GM12873 (cell line): Measurements from ENCODE around the gene ANGPTL7.

Experiments
- TF ChIP-seq, protein P1 (sequence below): IDR thresholded peaks from 2 replicates; pipeline ENCODE4 v1.5.1; 2012; ENCODE audit warnings: low read depth, mild to moderate bottlenecking, moderate library complexity, low read length, control low read depth; ENCODE audit not compliant: insufficient read depth; ENCODE audit errors: missing control alignments

Gene ANGPTL7

DNA sequence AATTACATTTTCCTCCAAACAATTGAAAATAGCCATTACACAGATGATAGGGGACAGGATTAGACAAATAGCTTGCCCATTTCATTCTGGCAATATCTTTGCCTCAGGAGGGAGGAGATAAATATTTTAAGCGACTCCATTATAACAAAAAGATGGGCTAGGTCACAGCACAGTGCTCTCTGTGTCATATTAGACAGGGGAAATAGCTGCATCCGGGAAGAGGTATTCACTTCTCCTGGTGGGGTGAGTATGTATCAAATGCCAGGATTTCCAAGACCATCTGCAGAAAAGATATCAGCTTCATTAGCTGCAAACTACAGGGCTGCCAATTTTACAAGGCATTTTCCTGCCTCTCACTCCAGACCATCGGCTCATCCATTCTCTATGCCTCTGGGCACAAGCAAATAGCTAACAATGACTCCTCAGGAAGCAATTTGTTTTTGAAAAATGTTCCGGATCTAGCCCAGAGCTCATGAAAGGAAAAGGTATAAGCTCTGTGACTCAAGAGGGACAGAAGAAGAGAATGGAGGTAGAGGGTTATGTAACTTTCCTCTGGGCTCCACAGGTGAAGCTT lies 41.9 kb upstream of the ANGPTL7 start:
- TF ChIP-seq, protein P1, sequence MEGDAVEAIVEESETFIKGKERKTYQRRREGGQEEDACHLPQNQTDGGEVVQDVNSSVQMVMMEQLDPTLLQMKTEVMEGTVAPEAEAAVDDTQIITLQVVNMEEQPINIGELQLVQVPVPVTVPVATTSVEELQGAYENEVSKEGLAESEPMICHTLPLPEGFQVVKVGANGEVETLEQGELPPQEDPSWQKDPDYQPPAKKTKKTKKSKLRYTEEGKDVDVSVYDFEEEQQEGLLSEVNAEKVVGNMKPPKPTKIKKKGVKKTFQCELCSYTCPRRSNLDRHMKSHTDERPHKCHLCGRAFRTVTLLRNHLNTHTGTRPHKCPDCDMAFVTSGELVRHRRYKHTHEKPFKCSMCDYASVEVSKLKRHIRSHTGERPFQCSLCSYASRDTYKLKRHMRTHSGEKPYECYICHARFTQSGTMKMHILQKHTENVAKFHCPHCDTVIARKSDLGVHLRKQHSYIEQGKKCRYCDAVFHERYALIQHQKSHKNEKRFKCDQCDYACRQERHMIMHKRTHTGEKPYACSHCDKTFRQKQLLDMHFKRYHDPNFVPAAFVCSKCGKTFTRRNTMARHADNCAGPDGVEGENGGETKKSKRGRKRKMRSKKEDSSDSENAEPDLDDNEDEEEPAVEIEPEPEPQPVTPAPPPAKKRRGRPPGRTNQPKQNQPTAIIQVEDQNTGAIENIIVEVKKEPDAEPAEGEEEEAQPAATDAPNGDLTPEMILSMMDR = no peak

DNA sequence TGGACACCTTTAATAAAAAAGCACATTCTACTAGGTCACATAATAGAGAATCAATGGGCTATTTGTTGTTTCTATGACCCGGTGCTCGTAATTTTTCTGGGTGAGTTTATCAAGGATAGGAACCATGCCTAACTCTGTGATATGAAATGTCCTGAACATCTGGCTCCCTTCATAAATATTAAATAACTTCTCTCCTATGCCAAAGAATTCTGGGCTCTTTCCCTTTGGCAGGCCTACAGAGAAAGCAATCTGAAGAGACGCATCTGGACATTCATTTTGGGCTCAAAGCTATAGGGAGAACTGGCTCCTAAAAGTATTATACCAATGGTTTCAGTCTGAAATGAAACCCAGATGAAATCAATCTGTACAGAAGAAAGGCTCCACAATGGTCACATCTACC lies 38.8 kb upstream of the ANGPTL7 start:
- TF ChIP-seq, protein P1 = no peak

DNA sequence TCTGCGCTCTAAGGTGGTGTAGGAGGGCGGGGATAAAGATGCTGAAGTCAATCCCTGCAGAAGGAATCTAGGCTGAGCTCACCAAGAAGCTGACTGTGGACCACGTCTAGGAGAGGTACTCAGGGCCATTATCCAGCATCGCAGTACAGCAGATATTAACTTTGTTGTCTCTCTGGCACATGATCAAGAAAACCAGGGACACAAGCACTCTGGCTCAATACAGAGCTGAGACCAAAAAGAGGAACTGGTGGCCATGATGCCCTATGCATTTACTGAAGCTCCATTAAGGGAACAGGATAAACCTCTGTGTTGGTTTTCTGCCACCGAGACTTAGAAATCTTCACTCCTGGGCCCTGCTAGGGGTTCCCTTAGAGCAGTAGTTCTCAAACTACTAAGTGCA lies 38.0 kb upstream of the ANGPTL7 start:
- TF ChIP-seq, protein P1 = no peak

DNA sequence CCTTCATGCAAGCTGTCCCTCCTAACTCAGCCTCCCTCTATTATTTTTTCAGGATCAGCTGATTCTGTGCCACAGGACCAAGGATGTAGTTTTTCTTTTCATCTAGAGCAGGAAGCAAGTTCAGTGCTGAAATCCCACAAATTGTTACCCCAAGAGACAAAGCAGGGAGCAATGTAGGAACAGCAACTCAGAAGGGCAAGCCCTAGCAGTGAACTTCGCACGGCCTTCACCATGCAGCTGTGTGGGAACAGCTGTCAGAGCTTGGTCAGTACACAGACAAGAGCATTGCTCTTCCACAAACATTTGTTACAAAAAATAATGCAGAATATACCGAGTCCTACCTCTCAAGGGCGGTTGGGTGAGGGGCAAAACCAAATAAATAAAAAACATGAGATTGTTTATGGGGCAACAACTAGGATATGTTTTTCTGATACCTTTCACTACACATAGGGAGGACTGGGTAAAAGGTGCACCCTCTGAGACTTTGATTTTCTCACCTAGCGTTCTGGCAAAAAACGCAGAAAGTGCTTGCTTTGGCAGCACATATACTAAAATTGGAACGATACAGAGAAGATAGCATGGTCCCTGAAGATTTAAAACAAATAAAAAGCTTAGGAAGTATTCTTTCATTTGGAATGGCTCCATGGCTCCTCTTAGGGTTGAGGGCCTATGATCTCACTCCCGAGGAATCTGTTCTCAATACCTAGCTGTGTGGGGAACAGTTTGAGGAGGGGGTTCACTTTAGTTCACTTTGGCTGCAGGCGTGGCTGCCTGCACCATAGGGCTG lies 37.1 kb upstream of the ANGPTL7 start:
- TF ChIP-seq, protein P1 = no peak

DNA sequence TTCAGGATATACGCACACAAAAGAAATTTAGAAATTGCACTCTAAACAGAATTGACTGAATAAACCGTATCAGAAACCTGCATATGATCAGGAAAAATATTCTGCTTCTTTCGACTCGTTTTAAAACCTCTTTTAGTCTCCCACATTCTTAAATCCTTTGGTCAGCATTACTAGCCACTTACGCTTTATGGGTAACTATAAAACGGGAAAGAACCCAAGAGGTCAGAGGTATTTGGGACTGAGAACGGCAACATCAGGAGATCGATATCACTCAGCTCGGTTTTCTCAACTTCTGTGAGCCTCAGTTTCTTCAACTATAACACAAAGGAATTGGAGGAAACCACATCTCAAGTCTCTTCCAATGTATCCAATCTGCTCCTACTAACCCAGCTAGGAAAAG lies 36.4 kb upstream of the ANGPTL7 start:
- TF ChIP-seq, protein P1 = no peak

DNA sequence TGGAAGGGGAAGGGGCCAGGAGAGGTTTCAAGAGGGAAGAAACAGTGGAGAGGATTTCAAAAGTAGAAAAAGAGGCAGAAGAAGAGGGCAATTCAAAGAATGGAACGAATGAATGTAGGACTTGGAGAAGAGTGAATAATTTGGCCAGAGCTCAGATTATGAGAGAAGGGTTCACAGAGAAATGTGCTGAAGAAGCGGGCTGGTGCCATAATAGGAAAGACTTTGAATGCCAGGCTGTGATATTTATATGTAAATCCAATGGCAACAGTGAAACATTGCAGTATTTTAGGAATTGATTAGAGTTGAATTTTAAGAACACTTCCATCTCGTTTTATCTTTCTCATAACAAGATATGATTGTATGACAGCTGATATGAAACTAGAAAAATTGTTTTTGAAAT lies 36.0 kb upstream of the ANGPTL7 start:
- TF ChIP-seq, protein P1 = no peak

DNA sequence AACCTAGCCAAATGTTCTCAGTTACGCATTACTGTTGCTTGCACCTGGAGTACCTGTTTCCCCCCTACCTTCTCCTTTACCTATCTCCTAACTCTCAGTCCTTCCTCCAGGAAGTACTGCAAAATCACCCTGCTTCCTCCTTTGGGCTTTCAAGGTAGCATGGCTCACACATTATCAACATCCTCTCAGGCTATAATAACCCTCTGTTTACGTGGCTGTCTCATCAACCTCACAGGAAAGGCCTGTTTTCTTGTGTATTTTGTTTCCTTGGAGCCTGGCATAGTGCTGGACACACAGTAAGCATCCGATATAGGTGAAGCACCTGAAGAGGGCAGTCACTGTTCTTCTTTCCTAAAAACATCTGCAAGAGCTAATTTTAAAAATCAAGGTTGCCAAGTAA lies 32.7 kb upstream of the ANGPTL7 start:
- TF ChIP-seq, protein P1 = no peak
